GM12801 (cell line): ENCODE measurements around the gene RASA4B.

Source experiments
- CTCF ChIP-seq: IDR thresholded peaks from one replicate; pipeline ENCODE4 v1.5.1; 2011; ENCODE audit warnings: control low read depth; ENCODE audit not compliant: insufficient read length; ENCODE audit errors: extremely low read depth

RASA4B gene

GRCh38 chr7:102471791-102472125 lies 45.8 kb downstream of the RASA4B start:
- no peak for TF ChIP-seq CTCF

GRCh38 chr7:102469972-102470825 lies 47.4 kb downstream of the RASA4B start:
- no peak for TF ChIP-seq CTCF

- TF ChIP-seq CTCF: no peak
Observed at GRCh38 chr7:102469351-102469971, 48.1 kb downstream of the RASA4B start.

- no peak for TF ChIP-seq CTCF
Observed at GRCh38 chr7:102468478-102469350, 48.9 kb downstream of the RASA4B start.

GRCh38 chr7:102467581-102468477 lies 49.7 kb downstream of the RASA4B start:
- TF ChIP-seq CTCF: no peak

GRCh38 chr7:102466097-102466496 lies 51.5 kb downstream of the RASA4B start:
- TF ChIP-seq CTCF: no peak
